Measurements from ENCODE around the gene CACNA1G.

CACNA1G gene

GRCh38 chr17:50570032-50570431, 9.5 kb downstream of the CACNA1G start:
- no peak for DNase-seq

GRCh38 chr17:50570528-50570927, 10.0 kb downstream of the CACNA1G start:
- no peak for DNase-seq

- no peak for DNase-seq
These were observed 11.2 kb downstream of the CACNA1G start for GRCh38 chr17:50571681-50572080.

- DNase-seq: no peak
These were observed 12.0 kb downstream of the CACNA1G start for GRCh38 chr17:50572541-50572940.

- no peak for DNase-seq
These were observed 13.5 kb downstream of the CACNA1G start for GRCh38 chr17:50573866-50574611.

GRCh38 chr17:50575581-50576210, 15.2 kb downstream of the CACNA1G start:
- no peak for DNase-seq

GRCh38 chr17:50576864-50577263, 16.3 kb downstream of the CACNA1G start:
- DNase-seq: no peak

- DNase-seq: no peak
These were observed 17.0 kb downstream of the CACNA1G start for GRCh38 chr17:50577451-50577954.

GRCh38 chr17:50578173-50578572, 17.7 kb downstream of the CACNA1G start:
- no peak for DNase-seq

- DNase-seq: no peak
These were observed 18.9 kb downstream of the CACNA1G start for GRCh38 chr17:50579399-50579798.

- DNase-seq: no peak
These were observed 20.1 kb downstream of the CACNA1G start for GRCh38 chr17:50580646-50581045.

- DNase-seq: no peak
These were observed 20.8 kb downstream of the CACNA1G start for GRCh38 chr17:50581316-50581715.

GRCh38 chr17:50582741-50583140, 22.2 kb downstream of the CACNA1G start:
- no peak for DNase-seq

- no peak for DNase-seq
These were observed 23.1 kb downstream of the CACNA1G start for GRCh38 chr17:50583641-50584040.

- DNase-seq: no peak
These were observed 23.6 kb downstream of the CACNA1G start for GRCh38 chr17:50584116-50584515.

GRCh38 chr17:50584749-50585148, 24.2 kb downstream of the CACNA1G start:
- DNase-seq: no peak

GRCh38 chr17:50585346-50585745, 24.8 kb downstream of the CACNA1G start:
- no peak for DNase-seq

- no peak for DNase-seq
These were observed 25.4 kb downstream of the CACNA1G start for GRCh38 chr17:50585891-50586290.

GRCh38 chr17:50586421-50587247, 26.1 kb downstream of the CACNA1G start:
- no peak for DNase-seq

- DNase-seq: no peak
These were observed 27.1 kb downstream of the CACNA1G start for GRCh38 chr17:50587571-50587970.

GRCh38 chr17:50588391-50589049, 28.0 kb downstream of the CACNA1G start:
- DNase-seq: no peak

GRCh38 chr17:50589095-50589705, 28.7 kb downstream of the CACNA1G start:
- DNase-seq: no peak
